ENCODE measurements around the gene GTSE1.

GTSE1 gene

GRCh38 chr22:46272762-46273431 is 23.8 kb upstream of the GTSE1 start:
- DNase-seq (ENCODE audit: extremely low read depth, insufficient read length): no peak
- Histone ChIP-seq H3K4me3 (replicated peaks; ENCODE audit: low read depth, low read length) (no peak overlapping the region), H3K36me3 (ENCODE audit: control insufficient read depth, insufficient read depth, low read length) (peaks cover 16% of the 10 kb centered on the region), H3K27me3 (replicated peaks; ENCODE audit: control insufficient read depth, insufficient read depth, low read length) (no peaks in the 10 kb centered on the region)
- TF ChIP-seq CTCF (IDR thresholded peaks at IDR 0.05; ENCODE audit: insufficient read depth, low read length, poor library complexity, severe bottlenecking): no peak

GRCh38 chr22:46273432-46274148 is 23.1 kb upstream of the GTSE1 start:
- Histone ChIP-seq H3K4me3 (replicated peaks; ENCODE audit: low read depth, low read length) (no peak overlapping the region), H3K36me3 (ENCODE audit: control insufficient read depth, insufficient read depth, low read length) (peaks cover 18% of the 10 kb centered on the region), H3K27me3 (replicated peaks; ENCODE audit: control insufficient read depth, insufficient read depth, low read length) (no peaks in the 10 kb centered on the region)
- no peak for TF ChIP-seq CTCF (IDR thresholded peaks at IDR 0.05; ENCODE audit: insufficient read depth, low read length, poor library complexity, severe bottlenecking)
- no peak for DNase-seq (ENCODE audit: extremely low read depth, insufficient read length)

- Histone ChIP-seq H3K27me3 (replicated peaks; ENCODE audit: control insufficient read depth, insufficient read depth, low read length) (no peaks in the 10 kb centered on the region), H3K4me3 (replicated peaks; ENCODE audit: low read depth, low read length) (no peak overlapping the region), H3K36me3 (ENCODE audit: control insufficient read depth, insufficient read depth, low read length) (peaks cover 20% of the 10 kb centered on the region)
- no peak for DNase-seq (ENCODE audit: extremely low read depth, insufficient read length)
- TF ChIP-seq CTCF (IDR thresholded peaks at IDR 0.05; ENCODE audit: insufficient read depth, low read length, poor library complexity, severe bottlenecking): no peak
Measured at GRCh38 chr22:46274381-46274780, 22.3 kb upstream of the GTSE1 start.

- Histone ChIP-seq H3K36me3 (ENCODE audit: control insufficient read depth, insufficient read depth, low read length) (peaks cover 23% of the 10 kb centered on the region), H3K4me3 (replicated peaks; ENCODE audit: low read depth, low read length) (no peak overlapping the region), H3K27me3 (replicated peaks; ENCODE audit: control insufficient read depth, insufficient read depth, low read length) (no peaks in the 10 kb centered on the region)
- DNase-seq (ENCODE audit: extremely low read depth, insufficient read length): no peak
- TF ChIP-seq CTCF (IDR thresholded peaks at IDR 0.05; ENCODE audit: insufficient read depth, low read length, poor library complexity, severe bottlenecking): no peak
Measured at GRCh38 chr22:46275455-46276122, 21.1 kb upstream of the GTSE1 start.

- H3K36me3 ChIP-seq (ENCODE audit: control insufficient read depth, insufficient read depth, low read length): peaks cover 26% of the 10 kb centered on the region
- no peaks in the 10 kb centered on the region for H3K27me3 ChIP-seq (replicated peaks; ENCODE audit: control insufficient read depth, insufficient read depth, low read length)
- no peak for TF ChIP-seq CTCF (IDR thresholded peaks at IDR 0.05; ENCODE audit: insufficient read depth, low read length, poor library complexity, severe bottlenecking)
- no peak overlapping the region for H3K4me3 ChIP-seq (replicated peaks; ENCODE audit: low read depth, low read length)
- DNase-seq (ENCODE audit: extremely low read depth, insufficient read length): no peak
Measured at GRCh38 chr22:46276563-46276962, 20.1 kb upstream of the GTSE1 start.

Data from GM06990 (cell line).